IMR-90 (cell line): ENCODE measurements around the gene CKB. TPM values are rescaled to one million over a fixed set of nuclear protein-coding genes. Genes with fewer than 3 reads are reported as not detected.

Experiments
- ATAC-seq: fragments of 200-7000 bp; cut with Tn5 transposase; 2 replicates; pipeline ENCODE4 v1.9.1; 2020; ENCODE audit warnings: low read depth, mild to moderate bottlenecking, moderate library complexity
- BruUV-seq: library from RNA; stranded (reverse); fragments of 400-500 nt; replicated peaks from 2 replicates; lab custom pipeline; 2021; lab: Mats Ljungman, UMichigan
- CTCF ChIA-PET: fragments of 300-600 bp; formaldehyde crosslinking; extraction: SDS; loops from one replicate; lab custom pipeline; 2021; ENCODE audit warnings: antibody characterized with exemption; lab: Yijun Ruan, JAX
- POLR2A ChIA-PET: fragments of 300-600 bp; sonication (Branson Sonifier 250); formaldehyde crosslinking; loops from one replicate; lab custom pipeline; 2022; ENCODE audit warnings: antibody characterized with exemption; ENCODE audit not compliant: unreplicated experiment; lab: Charles Lee
- DNase-seq: peaks from one replicate; pipeline ENCODE4 v3.0.0; 2013
- H2AFZ ChIP-seq: replicated peaks from 2 replicates; pipeline ENCODE3; 2013; ENCODE audit warnings: low read length, mild to moderate bottlenecking; ENCODE audit not compliant: poor library complexity
- H2AK5ac ChIP-seq: 2 replicates; pipeline ENCODE4 v1.6.1; 2013; ENCODE audit warnings: low read depth, low read length, inconsistent platforms
- H2AK9ac ChIP-seq: replicated peaks from 2 replicates; pipeline ENCODE3; 2013; ENCODE audit warnings: mild to moderate bottlenecking, low read depth, low read length, moderate library complexity; ENCODE audit not compliant: poor library complexity
- H2BK120ac ChIP-seq: 2 replicates; pipeline ENCODE4 v1.6.1; 2013; ENCODE audit warnings: low read depth, low read length, inconsistent platforms
- H2BK15ac ChIP-seq: 3 replicates; pipeline ENCODE4 v1.6.1; 2013; ENCODE audit warnings: low read depth, low read length, inconsistent platforms
- H2BK20ac ChIP-seq: 2 replicates; pipeline ENCODE4 v1.6.1; 2013; ENCODE audit warnings: low read depth, mild to moderate bottlenecking, inconsistent platforms, low read length, moderate library complexity
- H2BK5ac ChIP-seq: 2 replicates; pipeline ENCODE4 v1.6.1; 2013; ENCODE audit warnings: mild to moderate bottlenecking, low read depth, low read length, inconsistent platforms; ENCODE audit not compliant: poor library complexity, severe bottlenecking
- H3K14ac ChIP-seq: replicated peaks from 2 replicates; pipeline ENCODE4 v1.6.1; 2013; ENCODE audit warnings: low read depth, low read length, inconsistent platforms
- H3K18ac ChIP-seq: 2 replicates; pipeline ENCODE4 v1.6.1; 2013; ENCODE audit warnings: low read depth, low read length, control low read depth
- H3K23ac ChIP-seq: 2 replicates; pipeline ENCODE4 v1.6.1; 2013; ENCODE audit warnings: low read depth, low read length, inconsistent platforms
- H3K27ac ChIP-seq: 2 replicates; pipeline ENCODE4 v1.5.1; 2013; ENCODE audit warnings: mild to moderate bottlenecking, control low read depth, low read length; ENCODE audit not compliant: insufficient read depth
- H3K27me3 ChIP-seq: 2 replicates; pipeline ENCODE4 v1.6.1; 2013; ENCODE audit warnings: low read length; ENCODE audit not compliant: control insufficient read depth, insufficient read depth
- H3K36me3 ChIP-seq: 2 replicates; pipeline ENCODE4 v1.6.1; 2013; ENCODE audit warnings: low read length, mixed read lengths; ENCODE audit not compliant: control insufficient read depth, insufficient read depth
- H3K4ac ChIP-seq: 2 replicates; pipeline ENCODE4 v1.6.1; 2013; ENCODE audit warnings: low read depth, low read length, inconsistent platforms
- H3K4me1 ChIP-seq: 2 replicates; pipeline ENCODE4 v1.6.1; 2013; ENCODE audit warnings: low read length, mixed read lengths; ENCODE audit not compliant: control insufficient read depth, insufficient read depth
- H3K4me2 ChIP-seq: 2 replicates; pipeline ENCODE4 v1.6.1; 2013; ENCODE audit warnings: low read depth, mild to moderate bottlenecking, control low read depth, low read length, moderate library complexity
- H3K4me3 ChIP-seq: 2 replicates; pipeline ENCODE4 v1.5.1; 2013; ENCODE audit warnings: low read depth, mild to moderate bottlenecking, control low read depth, low read length, moderate library complexity; ENCODE audit not compliant: insufficient read depth
- H3K56ac ChIP-seq: 2 replicates; pipeline ENCODE4 v1.6.1; 2013; ENCODE audit warnings: low read length, inconsistent platforms; ENCODE audit not compliant: insufficient read depth; ENCODE audit errors: extremely low read depth
- H3K79me1 ChIP-seq, 2 experiments: 2 replicates each; pipeline ENCODE4 v1.6.1; 2013; ENCODE audit warnings: low read length in 2 of 2, inconsistent platforms in 1 of 2, low read depth in 1 of 2
- H3K9ac ChIP-seq: 2 replicates; pipeline ENCODE4 v1.6.1; 2013; ENCODE audit warnings: low read depth, low read length, control low read depth
- H3K9me1 ChIP-seq: 2 replicates; pipeline ENCODE4 v1.6.1; 2013; ENCODE audit warnings: low read length, inconsistent platforms; ENCODE audit not compliant: insufficient read depth
- H3K9me3 ChIP-seq: 2 replicates; pipeline ENCODE4 v1.6.1; 2013; ENCODE audit warnings: low read length; ENCODE audit not compliant: control insufficient read depth, insufficient read depth
- H4K20me1 ChIP-seq: 2 replicates; pipeline ENCODE4 v1.6.1; 2013; ENCODE audit warnings: low read length, inconsistent platforms; ENCODE audit not compliant: insufficient read depth
- H4K5ac ChIP-seq: 2 replicates; pipeline ENCODE4 v1.6.1; 2013; ENCODE audit warnings: mild to moderate bottlenecking, low read depth, low read length, control low read depth
- H4K8ac ChIP-seq, 2 experiments: 2 replicates each; pipeline ENCODE4 v1.6.1; 2013; ENCODE audit warnings: low read depth in 2 of 2, low read length in 2 of 2, control low read depth in 1 of 2, inconsistent platforms in 1 of 2
- H4K91ac ChIP-seq: 2 replicates; pipeline ENCODE4 v1.6.1; 2013; ENCODE audit warnings: low read depth, low read length, inconsistent platforms; ENCODE audit not compliant: insufficient read depth
- BHLHE40 ChIP-seq: fragments of 150-350 bp; IDR thresholded peaks from 2 replicates; pipeline ENCODE4 v1.6.1; 2016; ENCODE audit warnings: mild to moderate bottlenecking, low read depth, low read length
- CHD1 ChIP-seq: IDR thresholded peaks from 2 replicates; pipeline ENCODE4 v1.6.1; 2012; ENCODE audit warnings: low read depth, low read length, improper control_type of control experiment
- ELK1 ChIP-seq: fragments of 150-350 bp; IDR thresholded peaks from 2 replicates; pipeline ENCODE4 v1.6.1; 2016; ENCODE audit warnings: low read depth, mild to moderate bottlenecking, low read length, moderate library complexity, borderline replicate concordance
- MAZ ChIP-seq: IDR thresholded peaks from 2 replicates; pipeline ENCODE4 v1.6.1; 2012; ENCODE audit warnings: low read depth, mild to moderate bottlenecking, low read length, improper control_type of control experiment, moderate library complexity, borderline replicate concordance
- MXI1 ChIP-seq: IDR thresholded peaks from 2 replicates; pipeline ENCODE4 v1.6.1; 2012; ENCODE audit warnings: low read depth, mild to moderate bottlenecking, low read length, moderate library complexity, borderline replicate concordance
- NFE2L2 ChIP-seq: fragments of 150-350 bp; IDR thresholded peaks from 2 replicates; pipeline ENCODE4 v1.6.1; 2016; ENCODE audit warnings: low read depth, mild to moderate bottlenecking, low read length
- POLR2A ChIP-seq: IDR thresholded peaks from 2 replicates; pipeline ENCODE4 v1.6.1; 2012; ENCODE audit warnings: mild to moderate bottlenecking, low read depth, low read length
- RAD21 ChIP-seq: IDR thresholded peaks from 2 replicates; pipeline ENCODE4 v1.6.1; 2012; ENCODE audit warnings: low read length, improper control_type of control experiment
- RCOR1 ChIP-seq: IDR thresholded peaks from 2 replicates; pipeline ENCODE4 v1.6.1; 2012; ENCODE audit warnings: mild to moderate bottlenecking, low read length, improper control_type of control experiment; ENCODE audit not compliant: insufficient replicate concordance
- RFX5 ChIP-seq: IDR thresholded peaks from 2 replicates; pipeline ENCODE4 v1.8.0; 2012; ENCODE audit warnings: low read depth, mild to moderate bottlenecking, low read length, moderate library complexity
- SMC3 ChIP-seq: fragments of 150-350 bp; IDR thresholded peaks from 2 replicates; pipeline ENCODE4 v1.6.1; 2016; ENCODE audit warnings: low read depth, mild to moderate bottlenecking, antibody characterized with exemption, low read length, moderate library complexity
- USF2 ChIP-seq: fragments of 150-350 bp; IDR thresholded peaks from 2 replicates; pipeline ENCODE4 v1.6.1; 2017; ENCODE audit warnings: mild to moderate bottlenecking, antibody characterized with exemption, low read length, low read depth
- WGBS, 2 experiments: methylation state at CpG; one replicate each; pipeline versions ENCODE4 v1.1.5 to v1.1.7; 2013; ENCODE audit warnings: missing lambda C conversion rate in 2 of 2; ENCODE audit not compliant: insufficient read length in 1 of 2; ENCODE audit errors: extremely low coverage in 2 of 2; 5-methylcytosine and 5-hydroxymethylcytosine counted together
- dilution Hi-C: fragments of 300-500 bp; cut with HindIII; formaldehyde crosslinking; loops from one replicate; pipeline ENCODE4 v1.14.3; 2018; ENCODE audit warnings: low sequenced_read_pairs; ENCODE audit not compliant: unreplicated experiment
- in situ Hi-C: fragments of 300-500 bp; cut with MboI; formaldehyde crosslinking; loops from 3 replicates; pipeline ENCODE4 v1.14.3; 2019; ENCODE audit warnings: low sequenced_read_pairs, inconsistent platforms, mixed read lengths
- intact Hi-C: fragments of 100-400 bp; cut with micrococcal nuclease; formaldehyde crosslinking; loops from 2 replicates; pipeline ENCODE4 v1.10.0; 2022
- polyA plus RNA-seq, 3 experiments: library from polyadenylated mRNA; depleted of rRNA; stranded (reverse); fragments of >200 nt; gene quantifications; 2 replicates each; pipeline ENCODE4 v1.2.3, GENCODE V29; 2012; ENCODE audit warnings: low replicate concordance in 1 of 3
- total RNA-seq: library from RNA; depleted of rRNA; stranded (reverse); fragments of >200 nt; gene quantifications from 2 replicates; pipeline ENCODE4 v1.2.3, GENCODE V29; 2012
- TF ChIP-seq, protein P1 (sequence below): conservative IDR thresholded peaks from 2 replicates; pipeline ENCODE4 v1.5.1; 2012; ENCODE audit warnings: mild to moderate bottlenecking, low read depth, low read length, improper control_type of control experiment

The CKB gene
- total and polyA plus RNA-seq, 2 of the 4 experiments (the other 2 are of a cell fraction), result 17.7 to 82.6 TPM

GRCh38 chr14:103526247-103526913 is 3.8 kb upstream of the CKB start:
- ChIA-PET CTCF (no interaction called here), POLR2A (no interaction called here)
- dilution Hi-C loops (no loop called here), in situ Hi-C loops (no loop called here), intact Hi-C loops (no loop called here)
- no TSS peak for BruUV-seq
- H3K18ac ChIP-seq, result no peak overlapping the region
- H2BK5ac ChIP-seq, result no peak overlapping the region
- ATAC-seq (no peak), DNase-seq (no peak)
- peaks cover 18% of the 10 kb centered on the region for H4K20me1 ChIP-seq
- H3K14ac ChIP-seq, result no peak overlapping the region
- H2AFZ ChIP-seq, result no peak overlapping the region
- H4K91ac ChIP-seq, result no peak overlapping the region
- H3K56ac ChIP-seq, result no peak overlapping the region
- peaks cover 13% of the 10 kb centered on the region for H3K9me1 ChIP-seq
- no peak overlapping the region for H2AK9ac ChIP-seq
- H3K9me3 ChIP-seq, result no peaks in the 10 kb centered on the region
- H3K4ac ChIP-seq, result no peak overlapping the region
- H3K23ac ChIP-seq, result no peak overlapping the region
- TF ChIP-seq RFX5 (no peak), NFE2L2 (no peak), RCOR1 (no peak), POLR2A (no peak), ELK1 (no peak), MXI1 (no peak), RAD21 (no peak), USF2 (no peak), CHD1 (no peak), SMC3 (no peak), BHLHE40 (no peak), MAZ (no peak)
- TF ChIP-seq, protein P1, sequence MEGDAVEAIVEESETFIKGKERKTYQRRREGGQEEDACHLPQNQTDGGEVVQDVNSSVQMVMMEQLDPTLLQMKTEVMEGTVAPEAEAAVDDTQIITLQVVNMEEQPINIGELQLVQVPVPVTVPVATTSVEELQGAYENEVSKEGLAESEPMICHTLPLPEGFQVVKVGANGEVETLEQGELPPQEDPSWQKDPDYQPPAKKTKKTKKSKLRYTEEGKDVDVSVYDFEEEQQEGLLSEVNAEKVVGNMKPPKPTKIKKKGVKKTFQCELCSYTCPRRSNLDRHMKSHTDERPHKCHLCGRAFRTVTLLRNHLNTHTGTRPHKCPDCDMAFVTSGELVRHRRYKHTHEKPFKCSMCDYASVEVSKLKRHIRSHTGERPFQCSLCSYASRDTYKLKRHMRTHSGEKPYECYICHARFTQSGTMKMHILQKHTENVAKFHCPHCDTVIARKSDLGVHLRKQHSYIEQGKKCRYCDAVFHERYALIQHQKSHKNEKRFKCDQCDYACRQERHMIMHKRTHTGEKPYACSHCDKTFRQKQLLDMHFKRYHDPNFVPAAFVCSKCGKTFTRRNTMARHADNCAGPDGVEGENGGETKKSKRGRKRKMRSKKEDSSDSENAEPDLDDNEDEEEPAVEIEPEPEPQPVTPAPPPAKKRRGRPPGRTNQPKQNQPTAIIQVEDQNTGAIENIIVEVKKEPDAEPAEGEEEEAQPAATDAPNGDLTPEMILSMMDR, result no peak
- peaks cover 15% of the 10 kb centered on the region for H3K27me3 ChIP-seq
- 61% methylated on average over 2 of the region's 8 CpGs; no CpG with 5 or more reads in 1 of the 2 experiments for WGBS, 2 experiments
- H3K4me3 ChIP-seq, result no peak overlapping the region
- H2BK20ac ChIP-seq, result no peak overlapping the region
- H2BK120ac ChIP-seq, result no peak overlapping the region
- H4K8ac ChIP-seq, result no peak overlapping the region
- no peak overlapping the region for H2BK15ac ChIP-seq
- peaks cover 13% of the 10 kb centered on the region for H3K4me1 ChIP-seq
- H3K79me1 ChIP-seq, result peaks cover 0 to 37% of the 10 kb centered on the region in 2 experiments; a peak in 3 of 4 replicates
- H2AK5ac ChIP-seq, result no peak overlapping the region
- H3K4me2 ChIP-seq, result no peak overlapping the region
- no peak overlapping the region for H4K5ac ChIP-seq
- H3K27ac ChIP-seq, result no peak overlapping the region
- H3K36me3 ChIP-seq, result peaks cover 1% of the 10 kb centered on the region; the same call in 1 of the 2 replicates
- H3K9ac ChIP-seq, result no peak overlapping the region
